Activated CD4-positive, alpha-beta T cell treated with anti-CD3 and anti-CD28 coated beads for 36 hours (primary cell): ENCODE data around the gene FTMT. TPM values are rescaled to one million over a fixed set of nuclear protein-coding genes. Genes with fewer than 3 reads are reported as not detected.

Experiments
- total RNA-seq, 2 experiments: library from RNA; stranded (reverse); gene quantifications; one replicate each; pipeline ENCODE4 v1.2.3, GENCODE V29; 2021

The FTMT gene
- total RNA-seq, 2 experiments from 2014 or later = not detected

Other genes starting within 250 kb of the FTMT start
- gene SRFBP1, start 110.1 kb downstream of the FTMT start, total RNA-seq = 10 to 100 TPM; 12.5 to 12.9 TPM
- gene LOX, start 226.4 kb downstream of the FTMT start, total RNA-seq = under 1 TPM in 1 of 2 experiments, not detected in 1; 0.04 TPM